NCI-H2227 (cell line): Measurements from ENCODE around the gene FRS3.

Experiments used
- DNase-seq: peaks from one replicate; lab custom pipeline; 2025; ENCODE audit not compliant: unreplicated experiment; lab: John Stamatoyannopoulos, UW

The FRS3 gene

GRCh38 chr6:41730531-41731436 lies 48.9 kb downstream of the FRS3 start:
- DNase-seq: no peak

GRCh38 chr6:41729624-41730023 lies 50.1 kb downstream of the FRS3 start:
- no peak for DNase-seq

GRCh38 chr6:41728954-41729353 lies 50.7 kb downstream of the FRS3 start:
- DNase-seq: no peak

GRCh38 chr6:41728073-41728936 lies 51.4 kb downstream of the FRS3 start:
- DNase-seq: no peak

GRCh38 chr6:41727705-41728072 lies 52.0 kb downstream of the FRS3 start:
- DNase-seq: no peak

- peak; percentile 29 for DNase-seq
These were observed 52.8 kb downstream of the FRS3 start for GRCh38 chr6:41726876-41727275.

- no peak for DNase-seq
These were observed 54.9 kb downstream of the FRS3 start for GRCh38 chr6:41724586-41725501.

- DNase-seq: no peak
These were observed 55.5 kb downstream of the FRS3 start for GRCh38 chr6:41724228-41724580.

- no peak for DNase-seq
These were observed 56.0 kb downstream of the FRS3 start for GRCh38 chr6:41723530-41724227.

- no peak for DNase-seq
These were observed 56.7 kb downstream of the FRS3 start for GRCh38 chr6:41722969-41723529.

- DNase-seq: no peak
These were observed 58.3 kb downstream of the FRS3 start for GRCh38 chr6:41721414-41721813.

- DNase-seq: no peak
These were observed 58.9 kb downstream of the FRS3 start for GRCh38 chr6:41720783-41721182.

GRCh38 chr6:41720262-41720620 lies 59.5 kb downstream of the FRS3 start:
- no peak for DNase-seq
